22Rv1 (cell line): ENCODE data around the gene EFHC1.

Source experiments
- H3K27ac ChIP-seq: fragments of 450-650 bp; 2 replicates; pipeline ENCODE4 v1.5.1; 2017
- ZFX ChIP-seq: fragments of 450-650 bp; IDR thresholded peaks from 2 replicates; pipeline ENCODE4 v1.6.1; 2017; ENCODE audit warnings: antibody characterized with exemption, borderline replicate concordance
- TF ChIP-seq, protein P1 (sequence below): fragments of 450-650 bp; IDR thresholded peaks from 2 replicates; pipeline ENCODE4 v1.5.1; 2017; ENCODE audit warnings: mild to moderate bottlenecking

Gene EFHC1

DNA sequence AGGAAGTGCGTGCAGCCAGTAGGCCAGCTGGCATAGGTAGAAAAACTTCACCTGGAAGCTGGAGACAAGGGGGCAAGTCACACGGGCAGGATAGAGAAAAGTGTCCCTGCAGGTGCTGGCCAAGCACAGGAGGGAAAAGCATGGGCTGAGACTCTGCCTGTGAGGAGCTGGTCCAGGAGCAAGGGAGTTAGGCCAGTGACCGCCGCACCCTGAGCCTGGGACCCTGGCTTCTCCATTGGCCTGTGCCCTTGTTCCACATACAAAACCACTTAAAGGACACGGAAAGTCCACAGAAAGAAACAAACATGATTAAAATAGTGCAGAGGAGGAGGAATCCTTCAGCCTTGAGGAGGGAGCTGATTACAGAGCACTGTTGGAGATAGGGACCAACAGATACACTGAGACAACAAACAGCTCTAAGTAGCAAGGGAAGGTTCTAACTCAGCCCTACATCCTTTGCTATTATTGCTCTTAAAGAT is 88.2 kb downstream of the EFHC1 start:
- no peak overlapping the region for H3K27ac ChIP-seq

GRCh38 chr6:52509281-52510212 is 89.4 kb downstream of the EFHC1 start:
- TF ChIP-seq, protein P1, sequence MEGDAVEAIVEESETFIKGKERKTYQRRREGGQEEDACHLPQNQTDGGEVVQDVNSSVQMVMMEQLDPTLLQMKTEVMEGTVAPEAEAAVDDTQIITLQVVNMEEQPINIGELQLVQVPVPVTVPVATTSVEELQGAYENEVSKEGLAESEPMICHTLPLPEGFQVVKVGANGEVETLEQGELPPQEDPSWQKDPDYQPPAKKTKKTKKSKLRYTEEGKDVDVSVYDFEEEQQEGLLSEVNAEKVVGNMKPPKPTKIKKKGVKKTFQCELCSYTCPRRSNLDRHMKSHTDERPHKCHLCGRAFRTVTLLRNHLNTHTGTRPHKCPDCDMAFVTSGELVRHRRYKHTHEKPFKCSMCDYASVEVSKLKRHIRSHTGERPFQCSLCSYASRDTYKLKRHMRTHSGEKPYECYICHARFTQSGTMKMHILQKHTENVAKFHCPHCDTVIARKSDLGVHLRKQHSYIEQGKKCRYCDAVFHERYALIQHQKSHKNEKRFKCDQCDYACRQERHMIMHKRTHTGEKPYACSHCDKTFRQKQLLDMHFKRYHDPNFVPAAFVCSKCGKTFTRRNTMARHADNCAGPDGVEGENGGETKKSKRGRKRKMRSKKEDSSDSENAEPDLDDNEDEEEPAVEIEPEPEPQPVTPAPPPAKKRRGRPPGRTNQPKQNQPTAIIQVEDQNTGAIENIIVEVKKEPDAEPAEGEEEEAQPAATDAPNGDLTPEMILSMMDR: no peak
- no peak for TF ChIP-seq ZFX
- no peak overlapping the region for H3K27ac ChIP-seq

More for the DNA sequence above, 88.2 kb downstream of the EFHC1 start:
- TF ChIP-seq ZFX: no peak
- TF ChIP-seq, protein P1: no peak

DNA sequence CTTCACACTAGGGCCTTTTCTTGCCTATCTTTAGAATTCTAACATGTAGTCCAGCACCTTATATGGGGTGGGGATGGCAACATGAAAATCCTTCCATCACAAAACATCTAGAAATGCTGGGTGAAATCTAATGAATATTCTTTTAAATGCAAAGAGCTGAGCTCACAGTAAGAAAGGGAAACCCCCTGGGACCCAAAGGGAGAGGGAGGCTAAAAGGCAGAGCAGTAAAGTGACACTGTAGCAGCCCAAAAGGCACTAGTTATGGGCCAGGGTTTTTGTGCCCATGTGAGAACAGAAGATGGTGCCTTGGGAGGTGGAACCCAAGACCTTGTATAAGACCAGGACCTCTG is 90.0 kb downstream of the EFHC1 start:
- no peak overlapping the region for H3K27ac ChIP-seq
- TF ChIP-seq ZFX: no peak
- TF ChIP-seq, protein P1: no peak

DNA sequence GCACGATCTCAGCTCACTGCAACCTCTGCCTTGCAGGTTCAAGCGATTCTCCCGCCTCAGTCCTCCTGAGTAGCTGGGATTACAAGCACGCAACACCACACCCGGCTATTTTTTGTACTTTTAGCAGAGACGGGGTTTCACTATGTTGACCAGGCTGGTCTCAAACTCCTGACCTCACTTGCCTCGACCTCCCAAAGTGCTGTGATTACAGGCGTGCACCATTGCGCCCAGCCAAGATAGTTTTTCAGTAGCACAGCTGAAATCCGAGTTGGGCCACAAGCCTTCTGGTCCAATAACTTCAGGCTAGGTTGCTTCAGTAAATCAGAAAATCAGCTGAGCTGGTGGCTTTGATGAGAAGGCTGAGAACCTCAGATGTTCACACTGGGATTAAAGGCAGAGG is 91.0 kb downstream of the EFHC1 start:
- no peak overlapping the region for H3K27ac ChIP-seq
- TF ChIP-seq, protein P1: no peak
- TF ChIP-seq ZFX: no peak

DNA sequence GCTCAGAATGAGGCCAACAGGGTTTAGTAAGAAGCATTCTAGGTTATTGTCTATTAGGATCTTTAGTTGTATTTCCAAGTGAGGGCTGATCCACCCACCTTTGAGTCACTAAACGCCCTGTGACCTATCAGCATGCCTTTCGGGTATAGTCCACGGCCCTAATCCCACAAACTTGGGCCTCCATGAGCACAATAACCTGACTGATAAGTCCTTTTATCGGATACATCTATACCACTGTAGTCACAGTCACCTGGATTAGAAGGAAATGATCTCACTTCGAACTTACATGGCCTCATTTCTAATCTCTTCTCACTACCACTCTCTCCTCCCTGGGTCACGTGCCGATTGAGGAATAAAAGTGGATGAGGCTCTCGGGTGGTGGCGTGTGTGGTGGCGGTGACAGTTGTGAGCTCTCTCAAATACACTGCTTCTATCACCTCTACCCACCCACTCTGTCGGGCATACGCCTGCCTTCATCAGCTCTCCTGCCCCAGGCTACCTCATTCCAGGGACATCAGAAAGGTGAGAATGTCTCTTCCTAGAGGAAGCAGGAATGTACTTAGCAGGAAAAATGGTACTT is 91.5 kb downstream of the EFHC1 start:
- no peak overlapping the region for H3K27ac ChIP-seq
- TF ChIP-seq ZFX: no peak
- TF ChIP-seq, protein P1: no peak

DNA sequence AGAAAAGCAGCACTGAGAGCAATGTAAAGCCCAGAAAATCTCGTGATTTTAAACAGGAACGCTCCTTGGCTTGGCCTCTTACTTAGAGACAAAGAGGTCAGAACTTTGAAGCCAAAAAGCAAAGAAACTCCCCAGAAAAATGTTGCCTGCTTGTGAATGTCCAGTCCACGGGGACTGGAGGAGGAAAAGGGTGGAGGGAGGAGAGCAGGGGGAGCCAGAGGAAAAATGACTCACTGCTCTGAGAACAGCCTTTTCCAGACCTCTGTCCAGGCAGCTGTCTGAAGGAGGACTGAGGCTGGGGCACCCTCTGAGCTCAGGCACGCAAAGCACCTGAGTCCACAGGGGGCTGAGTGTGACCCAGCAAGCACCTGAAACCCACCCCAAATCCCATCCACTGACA is 92.1 kb downstream of the EFHC1 start:
- no peak overlapping the region for H3K27ac ChIP-seq
- TF ChIP-seq, protein P1: no peak
- no peak for TF ChIP-seq ZFX

DNA sequence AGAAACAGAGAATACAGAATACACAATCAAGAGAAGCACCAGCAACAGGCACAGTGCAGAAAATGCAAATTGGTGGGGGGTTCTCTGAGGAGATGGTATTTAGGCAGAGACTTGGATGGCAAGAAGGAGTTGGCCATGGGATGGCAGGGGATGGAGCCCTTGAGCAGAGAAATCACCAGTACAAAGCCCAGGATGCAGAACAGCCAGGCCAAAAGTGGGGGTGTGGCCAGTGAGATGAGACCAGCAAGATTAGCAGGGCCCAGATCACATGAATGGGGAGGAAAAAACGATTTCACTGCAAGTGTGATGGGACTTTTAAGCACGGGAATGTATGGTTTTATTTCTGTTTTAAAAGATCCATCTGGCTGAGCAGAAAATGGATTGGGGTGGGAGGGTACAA is 93.3 kb downstream of the EFHC1 start:
- H3K27ac ChIP-seq: no peak overlapping the region
- TF ChIP-seq, protein P1: no peak
- TF ChIP-seq ZFX: no peak
